Activated T-cell treated with anti-CD3 and anti-CD28 coated beads for 1 hour (primary cell): Measurements from ENCODE around the gene EYS.
"Not testable (repeated sequence)": the region's sequence is repeated elsewhere in the genome, so short reads cannot be mapped to it uniquely, and the experiment has no call there.

Source experiments
- DNase-seq: peaks from one replicate; pipeline ENCODE4 v3.0.0-alpha.2; 2020; ENCODE audit warnings: low read depth

Gene EYS

DNA sequence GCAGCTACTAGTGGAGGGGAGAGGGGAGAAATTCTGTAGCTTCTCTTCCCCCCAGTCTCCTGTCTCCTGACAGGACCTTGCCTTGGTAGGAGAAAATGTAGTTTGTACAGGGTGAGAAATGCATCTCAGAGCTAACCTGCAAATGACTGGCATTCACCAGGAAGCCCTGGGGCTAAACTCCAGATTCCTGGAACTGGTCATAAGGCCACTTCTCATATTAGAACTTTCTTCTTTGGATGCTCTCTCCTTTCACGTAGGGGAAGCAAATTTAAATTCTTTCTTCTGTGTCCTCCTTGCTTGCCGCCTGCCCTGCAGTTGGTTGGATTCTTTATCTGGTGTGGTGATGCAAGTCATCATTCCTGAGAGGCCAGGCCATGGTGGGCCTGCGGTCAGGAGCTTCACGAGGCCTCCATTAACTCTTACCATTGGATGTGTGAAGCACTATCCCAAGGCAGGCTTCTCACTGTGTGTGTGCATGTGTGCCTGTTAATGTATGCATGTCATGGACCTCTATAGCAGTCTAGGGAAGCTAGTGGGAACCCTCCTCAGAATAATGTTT lies 1889.5 kb downstream of the EYS start:
- DNase-seq = no peak

DNA sequence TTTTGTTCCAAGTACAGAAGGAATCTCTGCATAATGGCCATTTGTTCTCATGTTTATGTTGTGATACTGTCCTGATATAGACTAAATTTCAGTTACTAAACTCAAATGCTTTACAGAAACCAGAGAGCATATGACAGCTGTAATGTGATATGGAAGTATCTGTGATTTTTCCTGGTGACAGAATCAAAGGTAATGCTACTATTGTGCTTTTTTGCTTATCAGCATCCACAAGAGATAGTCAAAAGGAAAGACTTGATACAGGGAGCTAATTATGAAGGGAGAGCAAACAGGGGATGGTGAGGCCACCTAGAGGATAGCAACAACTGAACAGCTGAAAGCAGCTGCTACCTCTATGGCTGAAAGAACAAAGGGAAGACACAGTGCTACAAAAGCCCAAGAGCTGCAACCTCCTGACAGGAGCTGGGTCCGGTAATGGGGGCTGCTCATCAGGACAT lies 1890.0 kb downstream of the EYS start:
- DNase-seq = no peak

DNA sequence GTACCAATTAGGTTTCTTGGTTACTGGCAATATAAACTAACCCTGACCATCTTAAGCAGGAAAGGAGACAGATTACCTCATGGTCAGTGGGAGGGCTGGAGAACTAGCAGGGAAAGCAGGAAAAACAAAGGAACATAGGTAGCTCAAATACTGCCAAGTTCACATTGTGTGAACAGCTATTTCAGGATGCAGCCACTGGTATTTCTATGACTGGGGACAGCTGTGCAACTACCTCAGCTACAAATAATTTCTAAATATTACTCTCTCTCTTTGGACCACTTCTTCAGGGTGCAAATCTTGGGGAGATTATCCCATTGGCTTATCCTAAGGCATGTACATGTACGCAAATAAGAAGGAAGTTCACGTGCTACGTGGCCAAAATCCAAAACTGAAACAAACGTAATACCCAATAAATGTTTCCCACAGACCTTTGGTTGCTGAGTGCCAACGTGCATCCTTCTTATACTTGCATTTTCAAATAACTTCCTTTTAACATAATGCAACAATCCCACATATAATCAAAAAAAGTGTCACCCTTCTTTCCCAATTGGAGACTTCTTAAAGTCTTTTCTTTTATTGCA lies 1890.5 kb downstream of the EYS start:
- DNase-seq = no peak

DNA sequence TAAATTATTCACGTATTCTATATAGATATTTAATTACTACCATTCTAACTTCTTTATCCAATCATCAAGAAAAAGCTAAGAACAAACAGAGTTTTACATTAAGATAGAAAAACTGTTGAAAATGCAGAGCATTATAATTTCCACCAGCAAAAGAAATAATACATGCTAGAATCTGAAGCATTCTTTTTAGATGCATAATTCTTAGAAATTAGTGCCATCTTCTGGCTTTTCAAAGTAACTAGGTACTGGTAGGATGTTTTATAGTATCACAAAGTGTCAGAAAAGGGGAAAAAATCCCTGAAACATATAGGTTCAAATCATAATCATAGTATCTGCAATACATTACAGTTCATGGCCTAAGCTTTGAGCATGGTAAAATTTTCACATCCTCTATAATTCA lies 1892.6 kb downstream of the EYS start:
- no peak for DNase-seq

DNA sequence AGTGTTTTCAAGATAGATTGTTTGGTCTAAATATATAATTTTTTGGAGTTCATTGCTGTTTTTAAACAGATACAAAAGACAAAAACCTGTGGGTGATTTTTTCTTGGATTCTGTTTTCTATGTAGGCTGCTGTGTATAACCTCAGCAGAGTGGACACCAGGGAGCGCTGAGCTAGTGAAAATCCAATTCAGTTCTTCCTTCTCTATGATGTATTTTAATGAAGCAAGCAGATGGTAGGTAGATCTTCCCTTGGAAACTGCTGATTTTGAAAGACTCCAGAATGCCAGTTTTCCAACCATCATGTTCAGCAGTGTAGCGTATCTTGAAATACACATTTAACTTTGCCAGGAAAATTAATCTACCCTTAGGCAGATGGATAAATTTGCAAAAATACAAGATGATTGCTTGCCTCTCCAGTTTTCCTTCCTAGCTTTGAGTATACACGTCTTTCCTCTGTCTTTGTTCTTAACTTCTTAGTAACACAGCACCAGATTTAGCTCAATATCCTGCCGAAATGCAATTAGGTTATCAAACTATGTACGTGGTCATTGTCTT lies 1893.4 kb downstream of the EYS start:
- DNase-seq = no peak

DNA sequence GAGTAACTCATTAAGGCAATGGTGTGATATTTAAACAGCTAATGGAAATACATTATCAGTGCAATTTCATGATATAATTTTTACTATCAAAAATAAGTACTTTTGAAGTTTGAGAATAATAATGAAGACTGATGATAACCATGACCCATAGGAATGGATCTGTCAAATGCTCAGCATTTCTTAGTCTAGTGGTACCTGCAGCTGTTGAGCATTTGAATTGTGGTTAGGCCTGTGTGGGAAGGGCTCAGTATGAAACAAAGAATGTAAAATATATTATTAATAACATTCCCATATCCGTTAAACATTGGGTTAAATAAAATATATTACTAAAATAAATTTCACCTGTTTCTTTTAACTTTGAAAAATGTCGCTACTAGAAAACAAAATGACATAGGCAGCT lies 1898.5 kb downstream of the EYS start:
- DNase-seq = no peak

- no peak for DNase-seq
These were observed 1900.0 kb downstream of the EYS start for GRCh38 chr6:63807056-63807455.

- no peak for DNase-seq
These were observed 1900.5 kb downstream of the EYS start for GRCh38 chr6:63806573-63806913.

GRCh38 chr6:63805808-63806572 lies 1901.0 kb downstream of the EYS start:
- no peak for DNase-seq

GRCh38 chr6:63805345-63805744 lies 1901.7 kb downstream of the EYS start:
- DNase-seq = no peak

GRCh38 chr6:63804381-63804956 lies 1902.6 kb downstream of the EYS start:
- DNase-seq = no peak

DNA sequence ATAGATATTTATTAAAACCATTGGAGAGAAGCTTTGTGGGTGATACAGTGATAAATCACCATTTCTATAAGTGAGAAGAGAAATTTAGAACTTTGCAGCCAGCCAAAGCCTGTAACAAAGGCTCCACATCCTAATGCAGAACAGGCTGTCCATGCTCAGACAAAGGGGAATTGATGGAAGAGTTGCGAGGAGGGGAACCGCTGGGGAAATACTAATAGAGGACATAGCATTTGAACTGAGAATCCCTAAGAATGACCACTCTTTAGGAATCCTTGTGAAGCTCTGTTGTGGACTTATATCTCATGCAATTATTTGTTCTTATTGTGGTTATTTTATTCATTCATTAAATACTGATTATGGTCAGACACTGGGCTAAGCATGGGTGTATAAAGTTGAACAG lies 1903.7 kb downstream of the EYS start:
- DNase-seq = no peak

- no peak for DNase-seq
These were observed 1904.3 kb downstream of the EYS start for GRCh38 chr6:63802606-63803206.

- not testable (repeated sequence) for DNase-seq
These were observed 1906.6 kb downstream of the EYS start for GRCh38 chr6:63800386-63800785.

GRCh38 chr6:63799813-63800212 lies 1907.2 kb downstream of the EYS start:
- no peak for DNase-seq

GRCh38 chr6:63799313-63799712 lies 1907.7 kb downstream of the EYS start:
- DNase-seq = no peak

GRCh38 chr6:63798378-63798777 lies 1908.6 kb downstream of the EYS start:
- no peak for DNase-seq

- DNase-seq = no peak
These were observed 1909.3 kb downstream of the EYS start for GRCh38 chr6:63797721-63798120.

GRCh38 chr6:63795826-63796225 lies 1911.2 kb downstream of the EYS start:
- DNase-seq = no peak

GRCh38 chr6:63795006-63795405 lies 1912.0 kb downstream of the EYS start:
- DNase-seq = no peak

GRCh38 chr6:63793465-63794137 lies 1913.4 kb downstream of the EYS start:
- DNase-seq = no peak
